NT2/D1 (cell line): Measurements from ENCODE around the gene CREB1.

Experiments used
- DNase-seq: peaks from one replicate; pipeline ENCODE4 v3.0.0-alpha.2; 2011; ENCODE audit warnings: low read depth, low spot score
- H3K27me3 ChIP-seq: 2 replicates; pipeline ENCODE4 v1.6.0; 2011; ENCODE audit warnings: mild to moderate bottlenecking; ENCODE audit not compliant: insufficient read length, insufficient read depth
- H3K36me3 ChIP-seq: 2 replicates; pipeline ENCODE4 v1.6.1; 2011; ENCODE audit warnings: mild to moderate bottlenecking, low read length, mixed read lengths; ENCODE audit not compliant: insufficient read depth, insufficient read length
- H3K4me1 ChIP-seq: 2 replicates; pipeline ENCODE4 v1.5.1; 2011; ENCODE audit not compliant: insufficient read depth, insufficient read length
- H3K4me3 ChIP-seq: 2 replicates; pipeline ENCODE4 v1.5.1; 2011; ENCODE audit warnings: low read depth; ENCODE audit not compliant: insufficient read length
- H3K9ac ChIP-seq: 2 replicates; pipeline ENCODE4 v1.6.0; 2011; ENCODE audit warnings: low read depth; ENCODE audit not compliant: insufficient read length
- H3K9me3 ChIP-seq: 2 replicates; pipeline ENCODE4 v1.5.1; 2011; ENCODE audit warnings: mild to moderate bottlenecking, low read length; ENCODE audit not compliant: insufficient read depth
- SUZ12 ChIP-seq: IDR thresholded peaks from 2 replicates; pipeline ENCODE4 v1.6.1; 2011; ENCODE audit not compliant: insufficient read length, insufficient read depth; ENCODE audit errors: extremely low read depth
- YY1 ChIP-seq: IDR thresholded peaks from 2 replicates; pipeline ENCODE4 v1.6.1; 2011; ENCODE audit not compliant: insufficient read length, insufficient read depth
- ZNF274 ChIP-seq: IDR thresholded peaks from 2 replicates; pipeline ENCODE4 v1.6.1; 2011; ENCODE audit warnings: mild to moderate bottlenecking, low read depth, low read length

CREB1 gene

DNA sequence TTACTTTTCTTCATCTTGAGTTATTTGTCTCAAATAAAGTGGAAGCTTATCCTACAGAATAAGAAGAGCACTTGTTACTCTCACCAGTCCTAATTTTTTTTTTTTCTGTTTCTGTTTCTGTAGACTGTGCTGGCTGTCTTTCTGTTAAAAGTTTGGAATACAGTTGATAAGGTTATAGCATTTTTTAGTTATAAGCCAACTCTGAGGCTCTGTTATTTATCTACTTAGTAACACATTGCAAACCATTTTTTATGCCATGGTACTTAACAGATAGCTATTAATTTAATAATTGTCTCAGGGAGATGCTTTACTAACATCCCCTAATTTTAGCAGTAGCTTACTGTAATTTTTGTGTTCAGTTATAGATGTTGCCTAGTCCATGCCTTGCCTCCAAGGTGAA lies 37.9 kb downstream of the CREB1 start:
- TF ChIP-seq SUZ12: no peak
- no peak for TF ChIP-seq YY1
- no peak for TF ChIP-seq ZNF274
- Histone ChIP-seq H3K36me3 (peaks cover 86% of the 10 kb centered on the region), H3K9me3 (no peaks in the 10 kb centered on the region), H3K27me3 (no peaks in the 10 kb centered on the region), H3K9ac (no peak overlapping the region), H3K4me3 (no peak overlapping the region), H3K4me1 (no peaks in the 10 kb centered on the region)
- DNase-seq: no peak

DNA sequence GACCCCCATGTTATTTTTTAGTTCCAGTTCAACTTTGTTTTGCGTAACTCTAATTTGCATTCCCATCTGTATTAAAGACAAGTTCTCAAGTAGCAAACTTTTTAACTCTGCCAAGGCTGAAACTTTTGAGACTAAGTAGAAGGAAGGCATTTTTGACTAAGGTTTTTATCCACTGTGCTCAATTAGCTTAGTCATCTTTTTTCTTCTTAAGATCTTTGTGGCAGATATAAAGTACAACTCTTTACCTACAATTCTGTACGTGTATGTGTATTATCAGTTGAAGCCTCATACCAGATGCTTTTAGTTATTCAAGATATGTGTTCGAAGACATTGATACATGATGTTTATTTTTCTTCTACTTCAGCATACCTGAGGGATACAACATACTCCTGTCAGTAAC lies 41.6 kb downstream of the CREB1 start:
- H3K36me3 ChIP-seq: peaks cover 89% of the 10 kb centered on the region
- H3K9me3 ChIP-seq: no peaks in the 10 kb centered on the region
- no peak overlapping the region for H3K4me3 ChIP-seq
- no peaks in the 10 kb centered on the region for H3K27me3 ChIP-seq
- TF ChIP-seq SUZ12: no peak
- no peak for TF ChIP-seq YY1
- no peak for TF ChIP-seq ZNF274
- H3K9ac ChIP-seq: no peak overlapping the region
- no peak for DNase-seq
- H3K4me1 ChIP-seq: no peaks in the 10 kb centered on the region

DNA sequence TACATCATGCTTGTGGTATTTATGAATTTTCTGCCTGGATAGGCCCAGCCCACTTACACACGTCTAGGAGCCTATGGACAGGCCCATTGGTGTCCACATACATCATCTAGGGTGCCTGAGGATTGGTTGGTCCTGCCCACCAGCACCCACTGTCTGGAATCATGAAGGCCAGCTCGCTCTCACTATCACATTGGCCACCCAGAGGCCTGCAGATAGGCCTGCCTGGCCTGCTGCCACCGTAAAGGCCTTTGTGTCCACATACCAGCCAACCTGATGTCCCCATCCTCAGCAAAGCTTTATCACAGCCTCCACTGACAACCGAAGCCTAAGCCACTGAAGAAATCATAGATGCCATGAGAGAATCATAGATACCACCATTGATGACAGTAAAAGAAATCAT lies 55.2 kb downstream of the CREB1 start:
- Histone ChIP-seq H3K9ac (no peak overlapping the region), H3K4me1 (no peaks in the 10 kb centered on the region), H3K27me3 (no peaks in the 10 kb centered on the region), H3K4me3 (no peak overlapping the region), H3K36me3 (peaks cover 77% of the 10 kb centered on the region), H3K9me3 (no peaks in the 10 kb centered on the region; the same call in 1 of the 2 replicates)
- TF ChIP-seq YY1: no peak
- no peak for TF ChIP-seq SUZ12
- TF ChIP-seq ZNF274: no peak
- DNase-seq: no peak

DNA sequence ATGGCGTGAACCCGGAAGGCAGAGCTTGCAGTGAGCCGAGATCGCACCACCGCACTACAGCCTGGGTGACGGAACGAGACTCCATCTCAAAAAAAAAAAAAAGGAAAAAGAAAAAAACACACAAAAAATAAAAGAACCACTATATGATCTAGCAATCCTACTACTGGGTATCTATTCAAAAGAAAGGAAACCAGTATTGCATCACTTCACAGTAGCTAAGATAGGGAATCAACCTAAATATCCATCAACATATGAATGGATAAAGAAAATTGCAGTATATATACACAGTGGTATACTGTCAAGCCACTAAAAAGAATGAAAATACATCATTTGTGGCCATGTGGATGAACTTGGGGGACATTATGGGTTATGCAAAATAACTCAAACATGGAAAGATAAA lies 57.5 kb downstream of the CREB1 start:
- Histone ChIP-seq H3K4me1 (no peaks in the 10 kb centered on the region), H3K36me3 (peaks cover 65% of the 10 kb centered on the region), H3K9me3 (peaks cover 14% of the 10 kb centered on the region), H3K9ac (no peak overlapping the region), H3K27me3 (no peaks in the 10 kb centered on the region), H3K4me3 (no peak overlapping the region)
- DNase-seq: no peak
- TF ChIP-seq SUZ12: no peak
- no peak for TF ChIP-seq YY1
- TF ChIP-seq ZNF274: no peak

DNA sequence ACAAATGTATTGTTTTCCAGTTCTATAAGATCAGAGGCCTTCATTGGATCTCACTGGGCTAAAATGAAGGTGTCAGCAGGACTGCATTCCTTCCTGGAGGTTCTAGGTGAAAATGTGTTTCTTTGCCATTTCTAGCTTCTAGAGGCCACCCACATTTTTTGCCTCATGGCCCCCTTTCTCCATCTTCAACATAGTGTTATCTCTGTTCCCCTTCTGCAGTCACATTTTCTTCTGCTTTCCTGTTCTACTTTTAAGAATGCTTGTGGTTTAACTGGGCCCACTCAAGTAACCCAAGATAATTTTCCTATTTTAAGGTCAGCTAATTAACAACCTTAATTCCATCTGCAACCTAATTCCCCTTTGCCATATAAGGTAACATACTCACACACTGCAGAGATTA lies 59.4 kb downstream of the CREB1 start:
- H3K9ac ChIP-seq: no peak overlapping the region
- H3K4me1 ChIP-seq: no peaks in the 10 kb centered on the region
- no peaks in the 10 kb centered on the region for H3K27me3 ChIP-seq
- DNase-seq: no peak
- no peak for TF ChIP-seq ZNF274
- TF ChIP-seq YY1: no peak
- no peak for TF ChIP-seq SUZ12
- H3K4me3 ChIP-seq: no peak overlapping the region
- H3K9me3 ChIP-seq: peaks cover 14% of the 10 kb centered on the region
- H3K36me3 ChIP-seq: peaks cover 59% of the 10 kb centered on the region

DNA sequence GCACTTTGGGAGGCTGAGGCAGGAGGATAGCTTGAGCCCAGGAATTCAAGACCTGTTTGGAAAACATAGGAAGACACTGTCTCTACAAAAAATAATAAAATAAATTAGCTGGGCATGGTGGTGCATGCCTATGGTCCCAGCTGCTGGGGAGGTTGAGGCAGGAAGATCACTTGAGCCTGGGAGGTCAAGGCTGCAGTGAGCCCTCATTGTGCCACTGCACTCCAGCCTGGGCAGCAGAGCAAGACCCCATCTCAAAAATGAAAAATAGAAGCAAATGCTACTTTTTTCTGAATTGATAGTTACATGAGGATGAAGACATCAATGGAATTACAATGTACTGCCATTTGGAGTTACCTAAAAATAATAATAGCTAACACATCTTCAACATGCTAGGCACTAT lies 63.5 kb downstream of the CREB1 start:
- no peaks in the 10 kb centered on the region for H3K4me1 ChIP-seq
- no peak overlapping the region for H3K9ac ChIP-seq
- H3K27me3 ChIP-seq: no peaks in the 10 kb centered on the region
- TF ChIP-seq ZNF274 (no peak), YY1 (no peak), SUZ12 (no peak)
- peaks cover 14% of the 10 kb centered on the region for H3K9me3 ChIP-seq
- H3K4me3 ChIP-seq: no peak overlapping the region
- DNase-seq: no peak
- peaks cover 51% of the 10 kb centered on the region for H3K36me3 ChIP-seq

DNA sequence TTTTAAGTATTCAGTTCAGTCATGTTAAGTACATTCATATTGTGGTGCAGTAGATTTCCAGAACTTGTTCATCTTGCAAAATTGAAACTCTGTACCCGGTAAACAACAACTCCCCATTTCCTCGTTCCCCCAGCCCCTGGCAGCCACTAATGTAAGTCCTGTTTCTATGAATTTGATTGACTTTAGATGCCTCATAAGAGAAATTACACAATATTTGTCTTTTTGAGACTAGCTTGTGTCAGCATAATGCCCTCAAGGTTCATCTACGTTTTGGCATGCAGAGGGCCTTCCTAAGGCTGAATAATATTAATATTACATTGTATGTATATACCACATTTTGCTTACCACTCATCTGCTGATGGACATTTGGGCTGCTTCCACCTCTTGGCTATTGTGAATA lies 64.5 kb downstream of the CREB1 start:
- Histone ChIP-seq H3K27me3 (no peaks in the 10 kb centered on the region), H3K4me3 (no peak overlapping the region), H3K36me3 (peaks cover 57% of the 10 kb centered on the region), H3K9ac (no peak overlapping the region), H3K9me3 (peaks cover 14% of the 10 kb centered on the region), H3K4me1 (no peaks in the 10 kb centered on the region)
- DNase-seq: no peak
- no peak for TF ChIP-seq ZNF274
- TF ChIP-seq SUZ12: no peak
- no peak for TF ChIP-seq YY1

DNA sequence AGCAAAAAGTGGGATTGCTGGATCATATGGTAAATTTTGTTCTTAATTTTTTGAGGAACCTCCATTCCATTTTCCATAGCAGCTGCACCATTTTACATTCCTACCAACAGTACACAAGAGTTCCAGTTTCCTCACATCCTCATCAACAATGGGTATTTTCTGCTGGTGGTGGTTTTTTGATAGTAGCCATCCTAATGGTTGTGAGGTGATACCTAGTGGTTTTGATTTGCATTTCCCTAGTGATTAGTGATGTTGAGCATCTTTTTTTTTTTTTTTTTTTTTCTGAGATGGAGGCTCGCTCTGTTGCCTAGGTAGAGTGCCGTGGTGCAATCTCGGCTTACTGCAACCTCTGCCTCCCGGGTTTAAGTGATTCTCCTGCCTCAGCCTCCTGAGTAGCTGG lies 65.0 kb downstream of the CREB1 start:
- no peak overlapping the region for H3K9ac ChIP-seq
- peaks cover 14% of the 10 kb centered on the region for H3K9me3 ChIP-seq
- TF ChIP-seq ZNF274 (no peak), SUZ12 (no peak), YY1 (no peak)
- no peak overlapping the region for H3K4me3 ChIP-seq
- DNase-seq: no peak
- H3K36me3 ChIP-seq: peaks cover 56% of the 10 kb centered on the region
- no peaks in the 10 kb centered on the region for H3K27me3 ChIP-seq
- no peaks in the 10 kb centered on the region for H3K4me1 ChIP-seq
